ENCODE measurements around the gene DRC3. TPM values are rescaled to one million over a fixed set of nuclear protein-coding genes. Genes with fewer than 3 reads are reported as not detected.

Gene DRC3, protein sequence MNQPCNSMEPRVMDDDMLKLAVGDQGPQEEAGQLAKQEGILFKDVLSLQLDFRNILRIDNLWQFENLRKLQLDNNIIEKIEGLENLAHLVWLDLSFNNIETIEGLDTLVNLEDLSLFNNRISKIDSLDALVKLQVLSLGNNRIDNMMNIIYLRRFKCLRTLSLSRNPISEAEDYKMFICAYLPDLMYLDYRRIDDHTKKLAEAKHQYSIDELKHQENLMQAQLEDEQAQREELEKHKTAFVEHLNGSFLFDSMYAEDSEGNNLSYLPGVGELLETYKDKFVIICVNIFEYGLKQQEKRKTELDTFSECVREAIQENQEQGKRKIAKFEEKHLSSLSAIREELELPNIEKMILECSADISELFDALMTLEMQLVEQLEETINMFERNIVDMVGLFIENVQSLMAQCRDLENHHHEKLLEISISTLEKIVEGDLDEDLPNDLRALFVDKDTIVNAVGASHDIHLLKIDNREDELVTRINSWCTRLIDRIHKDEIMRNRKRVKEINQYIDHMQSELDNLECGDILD
- under 1 TPM; 0.70 to 0.95 TPM for total RNA-seq

DNA sequence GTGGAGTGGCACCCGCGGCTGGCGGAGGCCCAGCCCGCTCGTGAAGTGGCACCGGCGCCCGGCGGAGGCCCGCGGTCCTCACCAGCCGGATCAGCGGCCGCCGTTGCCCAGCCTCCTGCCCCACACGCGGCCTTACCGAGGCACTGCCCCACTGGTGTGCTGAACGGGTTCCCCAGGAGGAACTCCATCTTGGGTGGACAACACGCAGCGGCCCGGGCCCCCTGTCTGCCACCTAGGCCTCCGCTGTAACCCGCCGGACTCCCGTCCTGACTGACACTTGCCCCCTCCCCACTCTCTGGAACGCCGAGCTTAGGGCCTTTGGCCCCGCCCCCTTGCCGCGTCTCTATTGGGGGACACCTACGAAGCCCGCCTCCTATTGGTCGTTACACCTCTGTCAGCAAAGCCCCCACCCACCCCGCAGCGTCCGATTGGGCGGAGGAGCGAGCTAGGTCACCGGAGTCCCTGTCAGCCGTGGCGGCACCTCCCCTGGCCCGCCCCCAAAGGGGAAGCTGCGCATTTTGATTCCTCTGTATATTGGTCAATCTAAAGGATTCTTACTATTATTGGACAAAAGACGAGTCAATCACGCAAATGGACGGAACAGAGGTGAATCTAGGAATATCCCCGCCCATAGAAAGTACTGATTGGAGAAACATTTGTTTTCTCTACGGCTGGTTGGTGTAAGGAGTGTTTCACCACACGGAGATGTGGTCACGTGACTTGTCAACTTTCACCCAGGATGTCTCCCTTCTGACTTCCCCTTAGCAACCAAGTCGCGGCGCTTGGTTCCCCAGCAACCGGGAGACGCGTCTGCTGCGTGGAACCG lies at the start of gene DRC3, which contains the start of gene TOM1L2:
Gene DRC3 (plus strand): TSS at position 737 of the 826 bp plus-strand sequence. CDS start 4,737 bp downstream, outside the sequence.
Gene TOM1L2 (minus strand): TSS at position 275 of the 826 bp plus-strand sequence. CDS start 87 bp downstream, at position 188.
- DNase-seq (peak; percentile 100), ATAC-seq (peak; percentile 96)
- ChIA-PET POLR2A (interaction anchor here (0.8 to 1.8 kb wide), 5 partner anchors 13 to 210 kb away, joined by 3 to 7 read pairs (median 4); partner anchors contain the start of gene SREBF1), CTCF (interaction anchor here (0.8 to 3.3 kb wide), 8 partner anchors 13 to 279 kb away, joined by 3 to 14 read pairs (median 4); no protein-coding TSS in a partner anchor)
- Mint-ChIP-seq H3K4me3 (peak within 1 kb of the TSS; percentile 90), H3K4me1 (ENCODE audit: low read depth) (peaks cover 27% of the 10 kb centered on the region), H3K27ac (peak within 1 kb of the TSS; percentile 88), H3K27me3 (ENCODE audit: low read depth) (no peaks in the 10 kb centered on the region), H3K36me3 (ENCODE audit: low read depth) (no peaks in the 10 kb centered on the region), H3K9me3 (ENCODE audit: insufficient read depth) (no peaks in the 10 kb centered on the region)

DNA sequence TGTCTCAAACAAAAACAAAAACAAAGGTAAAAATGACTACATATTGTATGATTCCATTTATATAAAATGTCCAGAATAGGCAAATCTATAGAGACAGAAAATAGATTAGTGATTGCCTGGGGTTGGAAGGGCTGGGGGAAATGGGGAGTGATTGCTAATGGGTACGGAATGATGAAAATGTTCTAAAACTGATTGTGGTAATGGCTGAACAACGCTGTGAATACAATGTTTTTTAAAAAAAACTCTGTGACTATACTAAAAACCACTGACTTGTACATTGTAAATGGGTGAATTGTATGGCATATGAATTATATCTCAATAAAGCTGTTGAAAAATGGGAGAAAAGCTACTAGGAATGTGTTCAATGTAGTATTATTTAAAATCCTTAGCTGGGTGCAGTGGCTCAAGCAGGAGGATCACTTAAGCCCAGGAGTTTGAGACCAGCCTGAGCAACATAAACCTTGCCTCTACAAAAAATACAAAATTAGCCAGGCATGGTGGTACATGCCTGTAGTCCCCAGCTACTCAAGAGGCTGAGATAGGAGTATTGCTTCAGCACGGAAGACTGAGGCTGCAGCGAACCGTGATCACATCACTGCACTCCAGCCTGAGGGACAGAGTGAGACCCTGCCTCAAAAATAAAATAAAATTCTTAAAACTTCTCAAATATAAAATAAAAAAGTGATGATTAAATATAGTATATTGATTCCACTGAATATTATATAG lies 48.4 kb upstream of the DRC3 start:
- DNase-seq = no peak
- ChIA-PET POLR2A (interaction anchor here (0.5 to 0.8 kb wide), 2 partner anchors 23 to 933 kb away, joined by 3 to 4 read pairs; no protein-coding TSS in a partner anchor), CTCF (interaction anchor here (0.9 kb wide), 2 partner anchors 34 to 48 kb away, joined by 3 read pairs; no protein-coding TSS in a partner anchor)
- H3K4me3 Mint-ChIP-seq = no peak overlapping the region
- no peak for ATAC-seq
- H3K4me1 Mint-ChIP-seq (ENCODE audit: low read depth) = peaks cover 19% of the 10 kb centered on the region
- H3K9me3 Mint-ChIP-seq (ENCODE audit: insufficient read depth) = no peaks in the 10 kb centered on the region
- no peaks in the 10 kb centered on the region for H3K27me3 Mint-ChIP-seq (ENCODE audit: low read depth)
- no peaks in the 10 kb centered on the region for H3K36me3 Mint-ChIP-seq (ENCODE audit: low read depth)
- H3K27ac Mint-ChIP-seq = no peak overlapping the region

DNA sequence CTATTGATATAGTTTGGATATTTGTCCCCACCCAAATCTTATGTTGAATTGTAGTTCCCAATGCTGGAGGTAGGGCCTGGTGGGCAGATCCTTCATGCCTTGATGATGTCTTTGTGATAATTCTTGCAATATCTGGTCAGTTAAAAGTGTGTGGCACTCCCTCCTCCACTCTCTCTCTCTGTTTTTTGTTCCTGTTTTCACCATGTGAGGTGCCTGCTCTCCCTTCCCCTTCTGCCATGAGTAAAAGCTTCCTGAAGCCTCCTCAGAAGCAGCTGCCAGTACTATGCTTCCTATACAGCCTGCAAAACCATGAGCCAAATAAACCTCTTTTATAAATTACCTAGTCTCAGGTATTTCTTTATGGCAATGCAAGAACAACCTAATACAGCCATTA lies 47.8 kb upstream of the DRC3 start:
- Mint-ChIP-seq H3K9me3 (ENCODE audit: insufficient read depth) (no peaks in the 10 kb centered on the region), H3K36me3 (ENCODE audit: low read depth) (no peaks in the 10 kb centered on the region), H3K4me3 (no peak overlapping the region), H3K27me3 (ENCODE audit: low read depth) (no peaks in the 10 kb centered on the region), H3K27ac (no peak overlapping the region), H3K4me1 (ENCODE audit: low read depth) (peaks cover 13% of the 10 kb centered on the region)
- ChIA-PET CTCF (interaction anchor here (0.9 kb wide), 2 partner anchors 34 to 49 kb away, joined by 3 read pairs; no protein-coding TSS in a partner anchor), POLR2A (interaction anchor here (0.8 kb wide), 1 partner anchor 22 kb away, joined by 3 read pairs; no protein-coding TSS in a partner anchor)
- ATAC-seq = no peak
- DNase-seq = no peak

DNA sequence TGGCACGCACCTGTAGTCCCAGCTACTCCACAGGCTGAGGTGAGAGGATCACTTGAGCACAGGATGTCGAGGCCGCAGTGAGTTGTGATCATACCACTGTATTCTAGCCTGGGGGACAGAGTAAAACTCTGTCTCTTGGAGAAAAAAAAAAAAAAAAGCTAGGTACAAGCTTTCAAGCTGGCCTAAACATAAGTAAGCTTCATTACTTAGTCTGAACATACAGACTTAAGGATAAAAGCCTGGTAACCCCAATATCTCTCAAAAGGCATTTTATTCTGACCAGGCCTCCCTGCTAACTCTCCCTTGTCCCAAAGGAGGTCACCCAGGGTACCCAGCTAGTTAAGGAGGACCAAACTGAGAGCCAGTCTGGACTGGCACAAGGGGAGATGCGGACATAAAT lies 46.6 kb upstream of the DRC3 start:
- ChIA-PET CTCF (no interaction called here), POLR2A (interaction anchor here (0.7 kb wide), 1 partner anchor 36 kb away, joined by 3 read pairs; no protein-coding TSS in a partner anchor)
- Mint-ChIP-seq H3K9me3 (ENCODE audit: insufficient read depth) (no peaks in the 10 kb centered on the region), H3K27ac (no peak overlapping the region), H3K4me3 (no peak overlapping the region), H3K4me1 (ENCODE audit: low read depth) (peaks cover 11% of the 10 kb centered on the region), H3K36me3 (ENCODE audit: low read depth) (no peaks in the 10 kb centered on the region), H3K27me3 (ENCODE audit: low read depth) (no peaks in the 10 kb centered on the region)
- no peak for DNase-seq
- ATAC-seq = no peak

DNA sequence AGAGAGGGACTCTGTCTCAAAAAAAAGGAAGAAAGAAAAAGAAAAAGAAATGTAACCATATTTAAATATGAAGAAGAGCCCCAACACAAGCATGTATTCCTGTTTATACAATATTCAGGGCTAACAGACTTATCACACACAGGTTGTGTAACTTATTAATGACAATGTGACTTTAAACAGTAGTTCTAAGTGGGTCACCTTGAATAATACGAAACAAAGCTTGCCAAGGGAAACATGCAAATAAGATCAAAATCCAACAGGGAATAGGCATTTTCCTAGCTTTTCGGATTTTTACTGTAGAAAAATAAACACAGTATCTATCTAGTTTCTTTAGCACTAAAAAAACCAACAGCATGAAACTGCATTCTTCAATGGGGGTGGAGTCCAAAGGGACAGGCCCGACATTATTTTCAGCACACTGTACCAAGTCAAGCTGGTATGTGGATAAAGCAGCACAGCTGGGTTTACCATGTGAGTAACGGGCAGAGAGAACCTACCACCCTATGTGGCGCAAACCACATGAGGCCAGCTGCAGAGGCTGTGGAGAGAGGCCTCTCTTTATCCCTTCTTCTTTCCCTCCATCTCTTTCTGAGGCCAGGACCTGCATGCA lies 45.7 kb upstream of the DRC3 start:
- POLR2A ChIA-PET = interaction anchor here (0.6 kb wide), 1 partner anchor 8 kb away, joined by 3 read pairs; no protein-coding TSS in a partner anchor
- no peaks in the 10 kb centered on the region for H3K9me3 Mint-ChIP-seq (ENCODE audit: insufficient read depth)
- H3K4me1 Mint-ChIP-seq (ENCODE audit: low read depth) = peaks cover 5% of the 10 kb centered on the region

DNA sequence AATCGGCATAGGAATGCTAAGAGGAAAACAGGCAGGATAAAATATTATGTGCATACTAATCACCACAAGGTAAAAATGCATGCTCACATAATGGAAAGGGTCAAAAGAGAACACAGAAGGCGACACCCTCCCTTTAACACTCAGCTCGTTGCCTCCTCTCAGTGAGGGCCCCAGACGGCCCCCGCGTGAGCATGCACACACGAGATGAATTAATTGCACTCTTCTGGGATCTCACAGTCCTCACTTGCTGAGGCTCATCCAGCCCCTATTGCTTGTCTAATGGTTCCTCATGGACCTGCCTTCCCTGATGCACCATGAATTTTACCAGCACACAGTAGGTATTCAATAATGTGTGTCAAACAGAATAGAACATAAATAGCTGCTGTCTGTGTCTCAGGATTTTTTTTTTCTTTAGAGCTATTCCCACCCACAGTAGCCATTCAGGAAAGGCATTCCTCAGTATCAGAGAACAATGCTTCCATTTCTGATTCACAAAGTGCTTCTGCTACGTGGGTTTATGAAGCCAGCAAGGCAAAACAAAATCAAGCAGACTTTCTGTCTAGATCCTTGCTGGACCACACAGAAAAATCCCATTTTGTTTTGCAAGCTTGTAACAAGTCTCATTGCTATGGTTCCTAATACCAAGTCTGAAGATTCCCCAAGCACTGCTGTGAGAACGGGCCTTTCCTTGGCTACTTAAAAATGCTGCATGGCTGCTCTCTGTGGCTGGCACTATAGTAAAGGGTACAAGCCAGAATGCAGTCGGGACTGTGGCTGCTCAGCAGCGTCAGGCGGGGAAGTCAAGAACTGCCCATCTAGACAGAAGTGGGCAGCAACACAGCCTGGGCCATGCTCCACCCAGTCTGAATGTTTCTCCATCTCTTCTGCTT lies 44.0 kb upstream of the DRC3 start:
- H3K27me3 Mint-ChIP-seq (ENCODE audit: low read depth) = no peaks in the 10 kb centered on the region
- no peaks in the 10 kb centered on the region for H3K9me3 Mint-ChIP-seq (ENCODE audit: insufficient read depth)
- CTCF ChIA-PET = interaction anchor here (0.8 to 2.9 kb wide), 4 partner anchors 10 to 32 kb away, joined by 3 to 11 read pairs (median 5); no protein-coding TSS in a partner anchor
- ATAC-seq = no peak
- H3K36me3 Mint-ChIP-seq (ENCODE audit: low read depth) = no peaks in the 10 kb centered on the region
- no peaks in the 10 kb centered on the region for H3K4me1 Mint-ChIP-seq (ENCODE audit: low read depth)
- H3K27ac Mint-ChIP-seq = no peak overlapping the region
- POLR2A ChIA-PET = no interaction called here
- no peak for DNase-seq
- H3K4me3 Mint-ChIP-seq = no peak overlapping the region

More for the DNA sequence above, 45.7 kb upstream of the DRC3 start:
- DNase-seq (no peak), ATAC-seq (no peak)
- Mint-ChIP-seq H3K27ac (no peak overlapping the region), H3K36me3 (ENCODE audit: low read depth) (no peaks in the 10 kb centered on the region), H3K4me3 (no peak overlapping the region), H3K27me3 (ENCODE audit: low read depth) (no peaks in the 10 kb centered on the region)
- CTCF ChIA-PET = interaction anchor here (1.7 to 2.9 kb wide), 3 partner anchors 8 to 19 kb away, joined by 6 to 11 read pairs (median 6); no protein-coding TSS in a partner anchor

DNA sequence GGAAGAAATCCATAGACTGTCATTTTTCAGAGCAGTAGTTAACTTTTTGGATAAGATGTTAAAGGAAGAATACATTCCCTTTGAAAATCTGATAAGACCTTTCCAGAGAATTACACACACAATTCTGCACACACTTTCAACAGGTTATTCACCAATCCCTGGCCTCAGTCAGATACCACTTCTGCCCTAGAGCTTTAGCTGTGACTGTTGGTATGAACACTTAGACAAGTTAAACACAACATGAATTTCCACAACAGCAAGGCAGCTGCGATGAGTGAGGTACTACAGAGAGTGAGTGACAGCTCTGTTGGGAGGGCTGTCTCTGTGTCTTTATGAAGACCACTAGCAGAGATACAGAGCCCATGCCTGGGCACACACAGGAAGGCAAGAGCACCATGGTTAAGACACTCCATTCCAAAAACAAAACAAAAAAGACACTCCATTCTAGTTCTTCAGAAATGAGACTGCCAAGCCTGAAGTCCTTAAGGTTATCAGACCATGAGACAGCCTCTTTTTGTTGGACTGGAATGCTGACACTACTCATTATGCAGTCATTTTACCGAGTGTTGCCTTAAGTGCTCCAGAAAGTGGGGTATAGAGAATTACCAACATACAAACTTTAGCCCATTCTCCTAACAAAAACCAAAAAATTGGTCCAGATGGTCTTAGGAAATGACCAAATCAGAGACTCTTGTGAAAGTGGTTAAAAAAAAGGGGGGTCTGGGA lies 42.8 kb upstream of the DRC3 start:
- Mint-ChIP-seq H3K27me3 (ENCODE audit: low read depth) (no peaks in the 10 kb centered on the region), H3K4me3 (no peak overlapping the region), H3K27ac (no peak overlapping the region), H3K9me3 (ENCODE audit: insufficient read depth) (no peaks in the 10 kb centered on the region), H3K36me3 (ENCODE audit: low read depth) (no peaks in the 10 kb centered on the region), H3K4me1 (ENCODE audit: low read depth) (peaks cover 6% of the 10 kb centered on the region)
- ATAC-seq (no peak), DNase-seq (no peak)
- POLR2A ChIA-PET = no interaction called here
- CTCF ChIA-PET = interaction anchor here (0.8 to 4.0 kb wide), 2 partner anchors 11 to 29 kb away, joined by 3 to 17 read pairs; no protein-coding TSS in a partner anchor

DNA sequence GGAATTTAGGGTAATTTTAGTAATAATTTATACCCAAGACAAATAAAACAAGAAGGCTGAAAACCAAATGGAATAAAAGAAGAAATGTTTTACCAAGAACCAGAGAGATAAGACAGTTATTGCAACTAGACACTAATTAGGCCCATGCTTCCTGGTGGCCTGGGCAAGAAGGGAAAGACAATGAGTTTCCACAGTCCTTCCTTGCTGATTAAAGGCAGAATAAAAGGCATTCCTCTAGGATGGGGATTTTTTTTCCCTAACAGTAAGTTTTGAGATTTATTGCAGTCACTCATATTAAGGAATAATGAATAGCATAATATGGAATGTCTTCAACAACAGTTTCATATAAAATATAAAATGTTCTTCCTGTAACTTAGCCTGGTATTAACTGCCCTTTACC lies 42.0 kb upstream of the DRC3 start:
- no peaks in the 10 kb centered on the region for H3K9me3 Mint-ChIP-seq (ENCODE audit: insufficient read depth)
- H3K36me3 Mint-ChIP-seq (ENCODE audit: low read depth) = no peaks in the 10 kb centered on the region
- CTCF ChIA-PET = interaction anchor here (1.6 to 4.0 kb wide), 2 partner anchors 12 to 74 kb away, joined by 3 to 17 read pairs; no protein-coding TSS in a partner anchor
- DNase-seq = no peak
- H3K27me3 Mint-ChIP-seq (ENCODE audit: low read depth) = no peaks in the 10 kb centered on the region
- no peak overlapping the region for H3K4me3 Mint-ChIP-seq
- H3K4me1 Mint-ChIP-seq (ENCODE audit: low read depth) = peaks cover 14% of the 10 kb centered on the region
- POLR2A ChIA-PET = no interaction called here
- H3K27ac Mint-ChIP-seq = no peak overlapping the region
- no peak for ATAC-seq

DNA sequence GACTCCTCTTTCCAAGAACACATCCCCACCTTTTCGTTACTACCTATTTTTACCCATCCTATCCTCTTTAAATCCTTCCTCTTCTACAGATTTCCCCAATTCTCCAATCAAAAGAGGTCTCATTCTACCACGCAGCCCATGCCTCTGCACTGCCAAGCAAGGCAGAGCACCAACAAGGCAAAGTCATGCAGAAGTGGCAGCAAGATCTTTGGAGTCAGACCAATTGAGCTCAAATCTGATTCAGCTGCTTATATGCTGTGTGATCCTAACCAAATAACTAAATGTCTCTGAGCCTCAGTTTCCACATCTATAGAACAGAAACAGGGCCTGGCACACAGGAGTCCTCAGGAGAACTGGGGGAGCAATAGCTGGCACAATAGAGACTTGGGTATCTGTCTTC lies 41.5 kb upstream of the DRC3 start:
- Mint-ChIP-seq H3K9me3 (ENCODE audit: insufficient read depth) (no peaks in the 10 kb centered on the region), H3K4me1 (ENCODE audit: low read depth) (peaks cover 19% of the 10 kb centered on the region), H3K36me3 (ENCODE audit: low read depth) (no peaks in the 10 kb centered on the region), H3K4me3 (no peak overlapping the region), H3K27ac (no peak overlapping the region), H3K27me3 (ENCODE audit: low read depth) (no peaks in the 10 kb centered on the region)
- ATAC-seq (no peak), DNase-seq (no peak)
- ChIA-PET POLR2A (no interaction called here), CTCF (interaction anchor here (1.2 to 4.0 kb wide), 3 partner anchors 10 to 74 kb away, joined by 3 to 17 read pairs (median 4); no protein-coding TSS in a partner anchor)
